ENCODE data around the gene DRD4.

Gene DRD4

DNA sequence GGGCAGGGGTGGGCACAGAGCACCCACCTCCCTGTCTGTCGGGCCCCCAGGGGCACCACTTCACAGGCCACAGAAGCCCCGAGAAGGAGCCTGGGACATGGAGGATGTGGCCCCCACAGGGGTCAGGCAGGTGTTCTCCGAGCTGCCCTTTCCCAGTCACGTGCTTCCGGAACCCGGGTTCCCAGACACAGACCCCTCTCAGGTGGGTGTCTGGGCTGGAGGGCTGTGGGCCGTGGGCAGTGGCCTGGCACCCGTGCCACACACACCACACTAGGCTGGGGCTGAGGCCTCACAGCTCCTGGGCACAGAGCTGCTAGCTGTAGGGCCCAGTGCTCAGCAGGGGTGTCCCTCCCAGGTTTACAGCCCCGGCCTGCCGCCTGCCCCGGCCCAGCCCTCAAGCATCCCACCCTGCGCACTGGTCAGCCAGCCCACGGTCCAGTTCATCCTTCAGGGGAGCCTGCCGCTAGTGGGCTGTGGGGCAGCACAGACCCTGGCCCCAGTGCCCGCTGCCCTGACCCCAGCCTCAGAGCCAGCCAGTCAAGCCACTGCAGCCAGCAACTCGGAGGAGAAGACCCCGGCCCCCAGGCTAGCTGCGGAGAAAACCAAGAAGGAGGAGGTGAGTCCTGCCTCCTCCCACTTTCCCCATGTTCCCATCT lies 26.8 kb upstream of the DRD4 start:
- DNase-seq, result no peak

GRCh38 chr11:611001-611996 lies 25.8 kb upstream of the DRD4 start:
- DNase-seq, result no peak

DNA sequence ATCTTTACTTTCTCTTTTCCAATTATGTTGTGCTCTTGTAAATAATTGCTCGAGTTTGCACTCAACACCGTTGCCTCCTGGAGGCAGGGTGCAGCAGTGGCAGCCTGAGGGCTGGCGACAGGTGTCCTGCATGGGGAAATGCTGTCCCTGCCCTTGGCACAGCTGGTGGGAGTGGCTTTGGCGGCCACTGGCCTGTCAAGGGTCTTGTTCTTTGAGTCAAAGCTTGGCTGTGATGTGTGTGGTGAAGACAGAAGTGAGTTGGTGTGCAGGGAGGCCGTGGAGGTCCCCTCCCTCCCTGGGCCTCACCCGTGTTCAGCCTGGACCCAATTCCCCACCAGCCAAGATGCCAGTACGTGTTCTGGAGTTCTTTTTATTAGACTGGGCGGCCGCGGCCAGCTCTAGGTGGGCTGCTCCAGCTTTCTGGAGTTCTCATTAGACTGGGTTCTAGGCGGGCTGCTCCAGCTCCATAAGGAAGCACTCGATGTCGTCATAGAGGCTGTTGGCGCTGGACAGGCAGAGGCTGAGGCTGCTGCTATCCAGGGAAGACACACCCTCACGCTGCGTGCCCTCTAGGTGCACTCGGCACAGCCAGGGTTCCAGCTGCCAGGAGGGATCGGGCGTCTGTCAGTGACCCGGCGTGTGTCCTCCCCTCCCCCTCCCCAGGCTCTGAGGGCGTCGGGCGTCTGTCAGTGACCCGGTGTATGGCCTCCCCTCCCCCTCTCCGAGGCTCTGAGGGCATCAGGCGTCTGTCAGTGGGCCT lies 24.7 kb upstream of the DRD4 start:
- DNase-seq, result no peak

- no peak for DNase-seq
Measured at GRCh38 chr11:612961-613300, 24.1 kb upstream of the DRD4 start.

DNA sequence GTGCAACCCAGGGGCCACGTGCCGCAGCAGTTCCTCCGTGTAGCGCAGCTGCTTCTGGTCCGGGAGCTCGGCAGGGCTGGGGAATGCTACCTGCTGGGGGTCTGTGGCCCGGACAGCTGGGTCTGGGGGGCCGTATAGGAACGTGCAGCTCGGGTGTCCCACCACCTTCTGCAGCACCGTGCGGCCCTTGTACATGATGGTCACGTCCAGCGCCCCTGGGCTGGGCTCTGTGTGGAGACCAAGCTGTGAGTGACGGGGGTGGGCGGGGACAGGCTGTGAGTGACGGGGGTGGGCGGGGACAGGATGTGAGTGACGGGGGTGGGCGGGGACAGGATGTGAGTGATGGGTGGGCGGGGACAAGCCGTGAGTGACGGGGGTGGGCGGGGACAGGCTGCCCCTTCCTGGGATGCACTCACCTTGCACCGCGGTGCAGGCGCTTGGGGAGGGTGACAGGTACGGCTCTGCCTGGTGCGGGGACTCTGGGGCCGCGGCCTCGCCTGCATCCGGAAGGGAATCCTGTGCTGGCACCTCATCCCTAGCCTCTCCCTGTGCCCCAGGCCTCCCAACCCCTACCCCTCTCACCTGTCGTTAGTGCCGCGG lies 23.6 kb upstream of the DRD4 start:
- DNase-seq, result peak; percentile 85

GRCh38 chr11:614021-614622 lies 22.9 kb upstream of the DRD4 start:
- DNase-seq, result no peak

- DNase-seq, result no peak
Measured at GRCh38 chr11:614623-615503, 22.2 kb upstream of the DRD4 start.

DNA sequence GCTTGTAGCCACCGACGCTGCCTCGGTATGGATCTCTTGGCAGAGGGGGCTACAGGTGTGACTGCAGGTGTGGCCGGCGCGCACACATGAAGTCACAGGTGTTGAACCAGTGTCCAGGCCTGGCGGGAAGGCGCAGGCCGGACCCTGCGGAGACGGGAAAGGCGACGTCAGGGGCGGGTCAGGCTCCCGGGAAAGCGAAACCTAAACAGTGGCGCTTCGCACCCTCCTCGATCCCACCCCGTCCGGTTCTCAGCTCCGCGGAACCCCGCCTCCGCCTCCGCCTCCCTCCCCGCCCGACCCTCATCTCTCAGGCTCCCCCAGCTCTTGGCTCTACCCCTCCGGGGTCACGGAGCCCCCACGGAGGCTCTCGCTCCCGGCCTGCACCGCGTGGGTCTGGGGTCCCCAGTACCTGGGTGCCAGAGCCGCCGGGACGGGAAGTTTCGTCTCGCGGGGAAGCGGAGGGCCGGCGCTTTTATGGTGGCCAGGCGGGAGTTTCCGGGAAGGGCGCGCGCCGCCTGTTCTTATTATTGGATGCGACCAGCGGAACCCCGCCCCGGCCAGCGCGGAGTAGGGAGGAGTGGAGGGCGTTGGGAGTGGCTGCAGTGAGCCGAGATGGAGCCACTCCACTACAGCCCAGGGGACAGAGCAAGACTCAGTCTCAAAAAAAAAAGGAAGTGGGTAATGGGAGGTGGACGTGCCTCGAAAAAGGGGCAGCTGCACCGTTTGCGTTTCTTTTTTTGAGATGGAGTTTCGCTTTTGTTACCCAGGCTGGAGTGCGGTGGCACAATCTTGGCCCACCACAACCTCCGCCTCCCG lies 21.4 kb upstream of the DRD4 start, which contains the start of gene IRF7:
IRF7 (minus strand) TSS at position 447 of the 816 bp plus-strand sequence. CDS start 586 bp downstream, outside the sequence.
- DNase-seq, result peak; percentile 93

DNA sequence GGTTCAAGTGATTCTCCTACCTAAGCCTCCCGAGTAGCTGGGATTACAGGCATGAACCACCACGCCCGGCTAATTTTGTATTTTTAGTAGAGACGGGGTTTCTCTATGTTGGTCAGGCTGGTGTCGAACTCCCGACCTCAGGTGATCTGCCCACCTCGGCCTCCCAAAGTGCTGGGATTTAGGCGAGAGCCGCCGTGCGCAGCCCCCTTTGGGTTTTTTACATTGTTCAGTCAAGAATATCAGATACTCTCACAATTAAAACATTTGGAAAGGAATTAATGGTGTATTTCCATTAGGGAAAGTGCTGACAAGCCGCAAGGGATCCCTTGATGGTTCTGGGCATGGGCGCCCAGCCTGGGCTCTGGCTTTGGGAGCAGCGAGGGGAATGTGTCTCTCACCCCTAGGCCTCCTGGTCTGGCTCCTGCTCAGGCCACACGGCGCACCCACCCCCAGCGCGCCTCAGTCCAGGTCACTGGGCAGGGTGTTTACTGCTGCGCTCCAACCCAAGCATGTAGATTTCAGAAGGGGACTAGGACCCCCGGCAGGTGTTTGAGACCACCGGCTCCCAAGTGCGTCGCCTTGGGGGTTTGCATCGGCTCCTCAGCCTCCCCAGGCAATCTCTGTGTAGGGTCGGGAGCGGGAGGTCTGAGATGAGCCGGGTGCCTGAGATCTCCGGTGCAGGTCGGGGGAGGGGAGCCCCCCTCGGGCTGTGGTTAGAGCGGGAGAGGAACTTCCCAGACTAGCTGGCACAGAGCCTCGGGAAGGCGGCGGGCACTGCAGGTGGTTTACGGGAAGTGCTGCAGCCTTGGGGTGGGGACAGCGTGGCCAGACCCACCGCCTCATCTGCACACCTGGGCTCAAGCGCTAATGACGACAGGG lies 20.5 kb upstream of the DRD4 start:
- DNase-seq, result no peak

DNA sequence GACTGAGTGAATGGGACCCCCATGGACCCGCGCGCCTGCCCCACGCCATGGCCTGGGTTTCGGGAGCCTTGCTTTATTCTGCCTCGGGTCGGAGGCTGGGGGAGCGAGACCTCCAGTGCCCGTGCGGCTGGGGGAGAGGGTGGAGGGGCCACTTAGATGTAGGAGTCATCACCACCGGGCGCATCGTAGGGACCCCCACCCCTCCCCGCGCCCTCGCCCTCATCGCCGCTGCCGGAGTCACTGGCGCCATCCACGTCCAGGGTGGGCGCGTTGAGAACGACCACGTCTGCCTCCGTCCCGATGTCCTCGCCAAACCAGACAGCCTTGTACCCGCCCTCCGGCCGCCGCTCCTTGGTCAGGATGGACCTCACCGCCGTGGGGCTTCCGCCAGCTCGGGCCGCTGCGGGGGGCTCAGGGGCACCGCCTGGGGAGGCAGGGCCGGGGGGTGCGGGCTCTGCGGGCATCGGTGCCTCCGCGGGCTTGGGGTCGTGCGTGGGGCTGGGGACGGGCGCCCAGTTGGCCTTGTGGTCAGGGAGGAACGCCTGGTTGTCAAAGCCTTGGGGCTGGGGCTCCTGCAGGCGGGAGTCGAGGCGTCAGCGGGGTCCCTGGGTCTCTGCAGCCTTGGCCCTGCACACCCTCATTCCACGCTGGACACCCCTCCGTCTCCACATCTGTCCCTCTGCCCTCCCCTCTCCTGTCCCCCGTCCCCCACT lies 19.7 kb upstream of the DRD4 start:
- DNase-seq, result no peak

GRCh38 chr11:617912-618682 lies 19.0 kb upstream of the DRD4 start:
- DNase-seq, result no peak

- no peak for DNase-seq
Measured at GRCh38 chr11:618856-619627, 18.0 kb upstream of the DRD4 start.

GRCh38 chr11:619628-620050 lies 17.4 kb upstream of the DRD4 start:
- DNase-seq, result no peak

GRCh38 chr11:620201-620600 lies 16.9 kb upstream of the DRD4 start:
- DNase-seq, result no peak

DNA sequence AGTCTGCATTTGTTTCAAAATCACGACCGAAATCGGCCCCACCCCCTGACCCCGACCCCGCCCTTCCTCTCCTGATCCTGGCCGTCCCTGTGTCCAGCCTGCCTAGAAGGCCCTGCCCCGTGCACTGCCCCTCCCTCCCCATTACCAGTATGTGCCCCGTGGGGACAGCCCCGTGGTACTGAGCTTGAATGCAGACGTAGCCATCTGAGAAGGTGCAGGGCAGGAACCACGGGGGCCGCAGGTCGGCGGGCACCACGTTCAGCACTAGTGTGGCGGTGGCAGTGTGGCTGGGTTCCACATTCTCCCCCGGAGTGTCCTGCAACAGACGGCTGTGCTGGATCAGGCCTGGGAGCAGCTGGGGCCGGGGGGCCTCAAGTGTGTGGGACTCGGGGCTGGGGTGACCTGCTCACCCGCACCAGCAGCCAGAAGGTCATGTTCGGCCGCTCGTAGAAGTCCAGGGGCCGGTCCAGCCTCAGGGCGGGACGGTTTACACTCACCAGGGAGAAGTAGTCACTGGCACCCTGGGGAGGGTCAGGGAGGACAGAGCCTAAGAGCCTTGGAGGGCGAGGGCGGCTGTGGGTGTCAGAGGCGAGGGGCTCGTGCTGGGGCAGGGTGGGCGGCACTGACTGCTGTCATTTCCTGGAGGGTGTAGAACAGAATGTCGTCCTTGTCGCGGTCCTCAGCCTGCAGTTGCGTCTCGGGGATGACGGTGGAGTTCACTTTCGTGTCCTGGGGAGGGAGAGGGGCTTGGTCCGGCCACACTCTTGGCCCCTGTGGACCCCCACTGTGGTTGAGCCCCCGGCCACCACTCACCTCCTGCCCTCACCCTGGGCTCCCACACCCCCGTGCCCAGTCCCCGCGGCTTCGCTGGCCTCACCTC lies 15.9 kb upstream of the DRD4 start:
- no peak for DNase-seq

DNA sequence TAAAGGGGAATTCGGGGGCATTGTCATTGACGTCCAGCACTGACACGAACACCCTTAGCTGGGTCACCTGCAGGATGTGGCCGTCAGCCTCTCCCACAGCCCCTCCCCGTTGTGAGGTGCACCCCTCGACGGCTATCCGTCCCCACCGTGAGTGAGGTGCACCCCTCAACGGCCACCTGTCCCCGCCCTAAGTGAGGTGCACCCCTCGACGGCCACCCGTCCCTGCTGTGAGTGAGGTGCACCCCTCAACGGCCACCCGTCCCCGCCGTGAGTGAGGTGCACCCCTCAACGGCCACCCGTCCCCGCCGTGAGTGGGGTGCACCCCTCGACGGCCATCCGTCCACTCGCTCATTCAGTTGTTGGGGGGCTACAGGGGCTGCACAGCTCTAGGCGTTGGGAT lies 15.2 kb upstream of the DRD4 start:
- DNase-seq, result no peak

Data from CD4-positive, alpha-beta T cell treated with Interferon gamma for 1 hour (primary cell).